GM23338 (cell line): Measurements from ENCODE around the gene ANKRD11. TPM values are rescaled to one million over a fixed set of nuclear protein-coding genes. Genes with fewer than 3 reads are reported as not detected.

ENCODE experiments used
- ATAC-seq: fragments of 200-7000 bp; cut with Tn5 transposase; 3 replicates; pipeline ENCODE4 v1.9.1; 2020
- DNase-seq: peaks from one replicate; pipeline ENCODE4 v3.0.0-alpha.2; 2015; ENCODE audit warnings: low spot score
- H2AFZ ChIP-seq: fragments of 200-600 bp; sonication (generic); 2 replicates; pipeline ENCODE4 v1.8.0; 2016; ENCODE audit warnings: antibody characterized with exemption, mild to moderate bottlenecking, moderate library complexity
- H3F3A ChIP-seq: fragments of 200-600 bp; sonication (generic); replicated peaks from 2 replicates; pipeline ENCODE4 v1.8.0; 2017; ENCODE audit warnings: antibody characterized with exemption, mixed run types, low read depth
- H3K27ac ChIP-seq: fragments of 200-600 bp; sonication (generic); 2 replicates; pipeline ENCODE4 v1.6.1; 2016; ENCODE audit warnings: low read depth
- H3K27me3 ChIP-seq: fragments of 200-600 bp; sonication (generic); 2 replicates; pipeline ENCODE4 v1.8.0; 2016; ENCODE audit warnings: mild to moderate bottlenecking, mixed run types, moderate library complexity; ENCODE audit not compliant: insufficient read depth
- H3K36me3 ChIP-seq: fragments of 200-600 bp; sonication (generic); 2 replicates; pipeline ENCODE4 v1.8.0; 2016; ENCODE audit warnings: mild to moderate bottlenecking; ENCODE audit not compliant: insufficient read depth
- H3K4me1 ChIP-seq: fragments of 200-600 bp; sonication (generic); 2 replicates; pipeline ENCODE4 v1.8.0; 2016; ENCODE audit warnings: mild to moderate bottlenecking, moderate library complexity; ENCODE audit not compliant: insufficient read depth
- H3K4me2 ChIP-seq: fragments of 200-600 bp; sonication (generic); 2 replicates; pipeline ENCODE4 v1.7.1; 2017; ENCODE audit warnings: mixed run types
- H3K4me3 ChIP-seq: fragments of 200-600 bp; sonication (generic); 2 replicates; pipeline ENCODE4 v1.6.1; 2016; ENCODE audit warnings: mixed run types
- H3K79me2 ChIP-seq: fragments of 200-600 bp; sonication (generic); replicated peaks from 2 replicates; pipeline ENCODE4 v1.8.0; 2017; ENCODE audit warnings: mild to moderate bottlenecking; ENCODE audit not compliant: insufficient read depth
- H3K9me2 ChIP-seq: fragments of 200-600 bp; sonication (generic); 2 replicates; pipeline ENCODE4 v1.8.0; 2017; ENCODE audit not compliant: insufficient read depth
- H4K20me1 ChIP-seq: fragments of 200-600 bp; sonication (generic); replicated peaks from 2 replicates; pipeline ENCODE4 v1.8.0; 2017; ENCODE audit warnings: mild to moderate bottlenecking; ENCODE audit not compliant: insufficient read depth
- H3K27ac Mint-ChIP-seq: 2 replicates; pipeline ENCODE4 v1.8.0; 2020; ENCODE audit warnings: inconsistent platforms, mild to moderate bottlenecking, moderate library complexity, mixed read lengths
- H3K27me3 Mint-ChIP-seq: 3 replicates; pipeline ENCODE4 v1.8.0; 2022; ENCODE audit warnings: low read depth, mild to moderate bottlenecking, moderate library complexity, mixed read lengths, inconsistent platforms; ENCODE audit not compliant: insufficient read depth, poor library complexity
- H3K36me3 Mint-ChIP-seq: 3 replicates; pipeline ENCODE4 v1.8.0; 2021; ENCODE audit warnings: low read depth, mild to moderate bottlenecking, inconsistent platforms, moderate library complexity, mixed read lengths
- H3K4me1 Mint-ChIP-seq: 3 replicates; pipeline ENCODE4 v1.8.0; 2020; ENCODE audit warnings: mild to moderate bottlenecking, inconsistent platforms, mixed read lengths
- H3K4me3 Mint-ChIP-seq: 3 replicates; pipeline ENCODE4 v1.8.0; 2021; ENCODE audit warnings: moderate library complexity, mild to moderate bottlenecking, inconsistent platforms, mixed read lengths
- H3K9me3 Mint-ChIP-seq: 3 replicates; pipeline ENCODE4 v1.8.0; 2020; ENCODE audit warnings: moderate library complexity, mild to moderate bottlenecking, inconsistent platforms, mixed read lengths
- CTCF ChIP-seq, 2 experiments: fragments of 200-600 bp in 1 of 2; sonication (generic) in 1 of 2; conservative IDR thresholded peaks; 2 replicates each; pipeline versions ENCODE4 v1.5.1 to v1.6.1; 2016 to 2017; ENCODE audit warnings: antibody characterized with exemption in 2 of 2, low read depth in 2 of 2, mild to moderate bottlenecking in 2 of 2, moderate library complexity in 1 of 2
- EZH2 ChIP-seq: fragments of 200-600 bp; sonication (generic); IDR thresholded peaks from one replicate; pipeline ENCODE4 v1.8.0; 2017; ENCODE audit warnings: antibody characterized with exemption, mild to moderate bottlenecking, low read depth; ENCODE audit not compliant: unreplicated experiment
- EZH2phosphoT487 ChIP-seq: fragments of 200-600 bp; sonication (generic); IDR thresholded peaks from one replicate; pipeline ENCODE4 v1.8.1; 2018; ENCODE audit warnings: antibody characterized with exemption; ENCODE audit not compliant: unreplicated experiment
- NANOG ChIP-seq: IDR thresholded peaks from 2 replicates; pipeline ENCODE4 v1.6.1; 2016; ENCODE audit warnings: antibody characterized with exemption, borderline replicate concordance
- POLR2AphosphoS5 ChIP-seq: IDR thresholded peaks from 2 replicates; pipeline ENCODE4 v1.6.1; 2016; ENCODE audit warnings: antibody characterized with exemption, low read depth
- STAT1 ChIP-seq: IDR thresholded peaks from one replicate; pipeline ENCODE4 v1.6.1; 2016; ENCODE audit warnings: antibody characterized with exemption; ENCODE audit not compliant: unreplicated experiment
- ZNF331 ChIP-seq: fragments of 250-450 bp; sonication (Bioruptor Pico); IDR thresholded peaks from 2 replicates; pipeline ENCODE4 v1.5.0; 2020; ENCODE audit warnings: low read depth, mild to moderate bottlenecking, moderate library complexity
- polyA plus RNA-seq: library from polyadenylated mRNA; unstranded; fragments of >200 nt; fragmentation: Nextera tagmentation; extraction: Ambion mirVana; gene quantifications from 2 replicates; pipeline ENCODE4 v1.2.1, GENCODE V29; 2016
- total RNA-seq: library from RNA; depleted of rRNA; stranded (reverse); fragments of >200 nt; shearing (Covaris generic); gene quantifications from 2 replicates; pipeline ENCODE4 v1.2.3, GENCODE V29; 2014
- TF ChIP-seq, protein P1 (sequence below): fragments of 250-450 bp; sonication (Bioruptor Pico); IDR thresholded peaks from 2 replicates; pipeline ENCODE4 v1.5.0; 2020; ENCODE audit warnings: mild to moderate bottlenecking, moderate library complexity

Gene ANKRD11
- total and polyA plus RNA-seq, 2 experiments from 2014 or later = 130 to 159 TPM

DNA sequence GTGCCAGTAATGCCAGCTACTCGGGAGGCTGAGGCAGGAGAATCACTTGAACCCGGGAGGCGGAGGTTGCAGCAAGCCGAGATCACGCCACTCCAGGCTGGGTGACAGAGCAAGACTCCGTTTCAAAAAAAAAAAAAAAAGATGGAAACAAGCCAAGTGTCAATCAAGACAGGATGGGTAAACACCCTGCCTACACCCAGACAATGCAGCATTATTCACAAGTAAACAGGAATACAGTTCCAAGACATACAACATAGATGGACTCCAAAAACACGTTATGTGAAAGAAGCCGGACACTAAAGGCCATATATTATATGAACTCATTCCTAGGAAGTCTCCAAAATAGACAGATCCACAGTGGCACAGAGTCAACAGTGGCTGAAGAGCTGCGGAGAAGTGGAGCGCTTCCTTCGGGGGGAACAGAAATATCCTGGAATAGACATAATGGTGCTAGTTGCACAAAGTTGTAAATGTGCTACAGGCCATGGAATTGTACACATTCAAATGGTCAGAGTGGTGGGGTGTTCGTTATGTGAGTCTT lies 33.9 kb downstream of the ANKRD11 start (continued):
- TF ChIP-seq, protein P1, sequence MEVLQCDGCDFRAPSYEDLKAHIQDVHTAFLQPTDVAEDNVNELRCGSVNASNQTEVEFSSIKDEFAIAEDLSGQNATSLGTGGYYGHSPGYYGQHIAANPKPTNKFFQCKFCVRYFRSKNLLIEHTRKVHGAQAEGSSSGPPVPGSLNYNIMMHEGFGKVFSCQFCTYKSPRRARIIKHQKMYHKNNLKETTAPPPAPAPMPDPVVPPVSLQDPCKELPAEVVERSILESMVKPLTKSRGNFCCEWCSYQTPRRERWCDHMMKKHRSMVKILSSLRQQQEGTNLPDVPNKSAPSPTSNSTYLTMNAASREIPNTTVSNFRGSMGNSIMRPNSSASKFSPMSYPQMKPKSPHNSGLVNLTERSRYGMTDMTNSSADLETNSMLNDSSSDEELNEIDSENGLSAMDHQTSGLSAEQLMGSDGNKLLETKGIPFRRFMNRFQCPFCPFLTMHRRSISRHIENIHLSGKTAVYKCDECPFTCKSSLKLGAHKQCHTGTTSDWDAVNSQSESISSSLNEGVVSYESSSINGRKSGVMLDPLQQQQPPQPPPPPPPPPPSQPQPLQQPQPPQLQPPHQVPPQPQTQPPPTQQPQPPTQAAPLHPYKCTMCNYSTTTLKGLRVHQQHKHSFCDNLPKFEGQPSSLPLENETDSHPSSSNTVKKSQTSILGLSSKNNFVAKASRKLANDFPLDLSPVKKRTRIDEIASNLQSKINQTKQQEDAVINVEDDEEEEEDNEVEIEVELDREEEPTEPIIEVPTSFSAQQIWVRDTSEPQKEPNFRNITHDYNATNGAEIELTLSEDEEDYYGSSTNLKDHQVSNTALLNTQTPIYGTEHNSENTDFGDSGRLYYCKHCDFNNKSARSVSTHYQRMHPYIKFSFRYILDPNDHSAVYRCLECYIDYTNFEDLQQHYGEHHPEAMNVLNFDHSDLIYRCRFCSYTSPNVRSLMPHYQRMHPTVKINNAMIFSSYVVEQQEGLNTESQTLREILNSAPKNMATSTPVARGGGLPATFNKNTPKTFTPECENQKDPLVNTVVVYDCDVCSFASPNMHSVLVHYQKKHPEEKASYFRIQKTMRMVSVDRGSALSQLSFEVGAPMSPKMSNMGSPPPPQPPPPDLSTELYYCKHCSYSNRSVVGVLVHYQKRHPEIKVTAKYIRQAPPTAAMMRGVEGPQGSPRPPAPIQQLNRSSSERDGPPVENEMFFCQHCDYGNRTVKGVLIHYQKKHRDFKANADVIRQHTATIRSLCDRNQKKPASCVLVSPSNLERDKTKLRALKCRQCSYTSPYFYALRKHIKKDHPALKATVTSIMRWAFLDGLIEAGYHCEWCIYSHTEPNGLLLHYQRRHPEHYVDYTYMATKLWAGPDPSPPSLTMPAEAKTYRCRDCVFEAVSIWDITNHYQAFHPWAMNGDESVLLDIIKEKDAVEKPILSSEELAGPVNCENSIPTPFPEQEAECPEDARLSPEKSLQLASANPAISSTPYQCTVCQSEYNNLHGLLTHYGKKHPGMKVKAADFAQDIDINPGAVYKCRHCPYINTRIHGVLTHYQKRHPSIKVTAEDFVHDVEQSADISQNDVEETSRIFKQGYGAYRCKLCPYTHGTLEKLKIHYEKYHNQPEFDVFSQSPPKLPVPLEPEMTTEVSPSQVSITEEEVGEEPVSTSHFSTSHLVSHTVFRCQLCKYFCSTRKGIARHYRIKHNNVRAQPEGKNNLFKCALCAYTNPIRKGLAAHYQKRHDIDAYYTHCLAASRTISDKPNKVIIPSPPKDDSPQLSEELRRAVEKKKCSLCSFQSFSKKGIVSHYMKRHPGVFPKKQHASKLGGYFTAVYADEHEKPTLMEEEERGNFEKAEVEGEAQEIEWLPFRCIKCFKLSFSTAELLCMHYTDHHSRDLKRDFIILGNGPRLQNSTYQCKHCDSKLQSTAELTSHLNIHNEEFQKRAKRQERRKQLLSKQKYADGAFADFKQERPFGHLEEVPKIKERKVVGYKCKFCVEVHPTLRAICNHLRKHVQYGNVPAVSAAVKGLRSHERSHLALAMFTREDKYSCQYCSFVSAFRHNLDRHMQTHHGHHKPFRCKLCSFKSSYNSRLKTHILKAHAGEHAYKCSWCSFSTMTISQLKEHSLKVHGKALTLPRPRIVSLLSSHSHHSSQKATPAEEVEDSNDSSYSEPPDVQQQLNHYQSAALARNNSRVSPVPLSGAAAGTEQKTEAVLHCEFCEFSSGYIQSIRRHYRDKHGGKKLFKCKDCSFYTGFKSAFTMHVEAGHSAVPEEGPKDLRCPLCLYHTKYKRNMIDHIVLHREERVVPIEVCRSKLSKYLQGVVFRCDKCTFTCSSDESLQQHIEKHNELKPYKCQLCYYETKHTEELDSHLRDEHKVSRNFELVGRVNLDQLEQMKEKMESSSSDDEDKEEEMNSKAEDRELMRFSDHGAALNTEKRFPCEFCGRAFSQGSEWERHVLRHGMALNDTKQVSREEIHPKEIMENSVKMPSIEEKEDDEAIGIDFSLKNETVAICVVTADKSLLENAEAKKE (CRISPR knock-in tag) = no peak

GRCh38 chr16:89455692-89456091 lies 34.7 kb downstream of the ANKRD11 start:
- peaks cover 28% of the 10 kb centered on the region for H3K36me3 Mint-ChIP-seq

More at GRCh38 chr16:89455692-89456091, 34.7 kb downstream of the ANKRD11 start:
- H3K27ac ChIP-seq = no peak overlapping the region
- Mint-ChIP-seq H3K27ac (no peak overlapping the region), H3K4me1 (peaks cover 36% of the 10 kb centered on the region), H3K9me3 (peaks cover 3% of the 10 kb centered on the region; the same call in 2 of the 3 replicates), H3K4me3 (no peak overlapping the region), H3K27me3 (peaks cover 9% of the 10 kb centered on the region)
- ATAC-seq (no peak), DNase-seq (no peak)
- H3K9me2 ChIP-seq = no peaks in the 10 kb centered on the region
- H2AFZ ChIP-seq = no peak overlapping the region
- H3K27me3 ChIP-seq = no peaks in the 10 kb centered on the region
- no peaks in the 10 kb centered on the region for H3K36me3 ChIP-seq
- peaks cover 11% of the 10 kb centered on the region for H3F3A ChIP-seq
- TF ChIP-seq NANOG (no peak), POLR2AphosphoS5 (no peak), CTCF (conservative IDR thresholded peaks at IDR 0.05; ENCODE audit: low read depth in 2 of 2) (no peak), STAT1 (no peak), EZH2phosphoT487 (no peak), ZNF331 (no peak), EZH2 (no peak)
- TF ChIP-seq, protein P1 (CRISPR knock-in tag) = no peak
- peaks cover 18% of the 10 kb centered on the region for H3K4me1 ChIP-seq
- H3K4me3 ChIP-seq = no peak overlapping the region
- H3K79me2 ChIP-seq = peaks cover 96% of the 10 kb centered on the region
- H4K20me1 ChIP-seq = peaks cover 85% of the 10 kb centered on the region
- H3K4me2 ChIP-seq = no peak overlapping the region
